22Rv1 (cell line): ENCODE data around the gene TNNT2.

Experiments
- ZFX ChIP-seq: fragments of 450-650 bp; IDR thresholded peaks from 2 replicates; pipeline ENCODE4 v1.6.1; 2017; ENCODE audit warnings: antibody characterized with exemption, borderline replicate concordance
- TF ChIP-seq, protein P1 (sequence below): fragments of 450-650 bp; IDR thresholded peaks from 2 replicates; pipeline ENCODE4 v1.5.1; 2017; ENCODE audit warnings: mild to moderate bottlenecking

DNA sequence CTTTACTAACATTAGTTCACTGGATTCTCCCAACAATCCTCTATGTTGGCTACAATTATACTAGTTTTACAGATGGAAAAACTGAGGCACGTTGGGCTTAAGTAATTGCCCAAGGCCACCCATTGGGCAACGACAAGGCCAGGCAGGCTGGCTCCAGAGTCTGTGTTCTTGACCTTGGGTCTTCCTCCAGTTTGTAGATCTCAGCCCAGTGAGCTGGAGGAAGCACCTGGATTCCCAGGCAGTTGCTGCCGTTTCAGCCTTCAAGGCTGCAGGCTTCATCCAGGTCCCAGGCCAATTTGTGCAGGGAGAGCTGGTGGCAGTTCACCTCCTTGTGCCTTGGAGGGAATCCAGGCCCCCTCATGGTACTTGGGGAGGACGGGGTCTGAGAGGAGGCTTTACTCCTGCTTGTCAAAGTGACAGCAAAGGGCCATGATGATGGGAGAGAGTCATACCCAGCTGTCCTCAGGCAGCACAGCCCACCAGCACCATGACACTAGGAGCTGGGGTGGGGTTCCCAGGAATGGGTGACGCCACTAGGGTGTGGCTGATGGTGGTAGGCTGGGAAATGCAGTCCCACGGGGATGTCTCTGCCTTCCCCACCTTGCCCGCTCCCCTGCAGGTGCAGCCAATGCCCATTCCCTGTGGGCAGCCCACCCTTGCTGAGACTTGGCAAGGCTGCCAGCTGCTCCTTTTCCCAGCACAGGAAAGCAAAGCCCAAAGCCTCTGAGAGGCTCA is 67.1 kb downstream of the TNNT2 start:
- TF ChIP-seq, protein P1, sequence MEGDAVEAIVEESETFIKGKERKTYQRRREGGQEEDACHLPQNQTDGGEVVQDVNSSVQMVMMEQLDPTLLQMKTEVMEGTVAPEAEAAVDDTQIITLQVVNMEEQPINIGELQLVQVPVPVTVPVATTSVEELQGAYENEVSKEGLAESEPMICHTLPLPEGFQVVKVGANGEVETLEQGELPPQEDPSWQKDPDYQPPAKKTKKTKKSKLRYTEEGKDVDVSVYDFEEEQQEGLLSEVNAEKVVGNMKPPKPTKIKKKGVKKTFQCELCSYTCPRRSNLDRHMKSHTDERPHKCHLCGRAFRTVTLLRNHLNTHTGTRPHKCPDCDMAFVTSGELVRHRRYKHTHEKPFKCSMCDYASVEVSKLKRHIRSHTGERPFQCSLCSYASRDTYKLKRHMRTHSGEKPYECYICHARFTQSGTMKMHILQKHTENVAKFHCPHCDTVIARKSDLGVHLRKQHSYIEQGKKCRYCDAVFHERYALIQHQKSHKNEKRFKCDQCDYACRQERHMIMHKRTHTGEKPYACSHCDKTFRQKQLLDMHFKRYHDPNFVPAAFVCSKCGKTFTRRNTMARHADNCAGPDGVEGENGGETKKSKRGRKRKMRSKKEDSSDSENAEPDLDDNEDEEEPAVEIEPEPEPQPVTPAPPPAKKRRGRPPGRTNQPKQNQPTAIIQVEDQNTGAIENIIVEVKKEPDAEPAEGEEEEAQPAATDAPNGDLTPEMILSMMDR, result no peak
- no peak for TF ChIP-seq ZFX
